ENCODE measurements around the gene HOXD9. TPM values are rescaled to one million over a fixed set of nuclear protein-coding genes. Genes with fewer than 3 reads are reported as not detected.

HOXD9 gene
- total RNA-seq, 4 donors from 2014 or later: 0.47 to 2.9 (median 1.2) TPM

DNA sequence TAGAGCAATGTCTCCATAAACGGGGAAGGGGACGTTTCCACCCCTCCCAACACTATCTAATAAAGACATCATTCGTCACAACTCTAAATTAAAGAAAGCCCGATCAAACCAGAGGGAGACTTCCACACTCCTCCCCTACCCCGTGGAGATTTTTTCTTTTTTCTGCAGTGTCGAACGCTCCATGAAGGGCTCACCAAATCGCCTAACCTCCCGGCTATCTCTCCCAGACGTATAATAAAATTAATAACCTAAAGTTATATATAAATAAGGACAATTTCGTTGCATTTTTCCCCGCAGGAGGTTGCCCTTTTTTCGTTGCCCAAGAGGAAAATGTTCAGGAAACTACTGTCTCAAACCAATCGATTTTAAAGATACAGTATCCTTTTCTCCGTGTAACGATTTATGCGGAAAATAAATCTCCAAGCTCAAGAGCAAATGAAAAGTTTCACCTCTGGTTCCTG, 41.1 kb upstream of the HOXD9 start:
- H3K4me1 ChIP-seq: peaks cover 0 to 60% (median 29%) of the 10 kb centered on the region in 3 donors
- peaks cover 0 to 20% (median 0%) of the 10 kb centered on the region in 3 donors for H3K9me3 ChIP-seq
- no peaks in the 10 kb centered on the region for H3K36me3 ChIP-seq
- no peak for TF ChIP-seq EP300 (IDR thresholded peaks at IDR 0.05)
- TF ChIP-seq CTCF (IDR thresholded peaks at IDR 0.05): no peak
- no peak for TF ChIP-seq POLR2AphosphoS5 (IDR thresholded peaks at IDR 0.05)
- TF ChIP-seq POLR2A (IDR thresholded peaks at IDR 0.05): no peak
- no peak for ATAC-seq
- peaks cover 100% of the 10 kb centered on the region for H3K27me3 ChIP-seq
- WGBS, 2 donors (ENCODE audit: low coverage in 1 of 2): 6 to 7% methylated on average over 16 to 17 of the region's 17 CpGs
- no peak overlapping the region for H3K4me3 ChIP-seq
- no peak overlapping the region for H3K27ac ChIP-seq

GRCh38 chr2:176081837-176082524, 40.5 kb upstream of the HOXD9 start:
- H3K27me3 ChIP-seq: peaks cover 100% of the 10 kb centered on the region
- H3K4me1 ChIP-seq: peaks cover 0 to 61% (median 30%) of the 10 kb centered on the region in 3 donors
- no peak for TF ChIP-seq POLR2A (IDR thresholded peaks at IDR 0.05)
- no peak for TF ChIP-seq POLR2AphosphoS5 (IDR thresholded peaks at IDR 0.05)
- no peak for TF ChIP-seq EP300 (IDR thresholded peaks at IDR 0.05)
- TF ChIP-seq CTCF (IDR thresholded peaks at IDR 0.05): no peak
- H3K9me3 ChIP-seq: peaks cover 0 to 16% (median 0%) of the 10 kb centered on the region in 3 donors
- 2 to 7% methylated on average over 11 of the region's 62 CpGs for WGBS, 2 donors (ENCODE audit: low coverage in 1 of 2)
- no peak for ATAC-seq
- no peak overlapping the region for H3K27ac ChIP-seq
- no peaks in the 10 kb centered on the region for H3K36me3 ChIP-seq
- H3K4me3 ChIP-seq: no peak overlapping the region

GRCh38 chr2:176082525-176082823, 40.0 kb upstream of the HOXD9 start:
- WGBS, 2 donors (ENCODE audit: low coverage in 1 of 2): 12 to 18% methylated on average over 7 to 8 of the region's 10 CpGs
- ATAC-seq: no peak
- TF ChIP-seq POLR2A (IDR thresholded peaks at IDR 0.05) (no peak), CTCF (IDR thresholded peaks at IDR 0.05) (no peak), EP300 (IDR thresholded peaks at IDR 0.05) (no peak)
- H3K9me3 ChIP-seq: peaks cover 0 to 16% (median 0%) of the 10 kb centered on the region in 3 donors
- H3K36me3 ChIP-seq: no peaks in the 10 kb centered on the region
- no peak overlapping the region for H3K27ac ChIP-seq
- peaks cover 100% of the 10 kb centered on the region for H3K27me3 ChIP-seq
- H3K4me1 ChIP-seq: peaks cover 0 to 61% (median 30%) of the 10 kb centered on the region in 3 donors
- no peak overlapping the region for H3K4me3 ChIP-seq

- H3K9me3 ChIP-seq: peaks cover 0 to 16% (median 0%) of the 10 kb centered on the region in 3 donors
- no peaks in the 10 kb centered on the region for H3K36me3 ChIP-seq
- TF ChIP-seq POLR2A (IDR thresholded peaks at IDR 0.05): no peak
- TF ChIP-seq POLR2AphosphoS5 (IDR thresholded peaks at IDR 0.05): no peak
- TF ChIP-seq CTCF (IDR thresholded peaks at IDR 0.05): no peak
- no peak for TF ChIP-seq EP300 (IDR thresholded peaks at IDR 0.05)
- WGBS, 2 donors (ENCODE audit: low coverage in 1 of 2): 5 to 7% methylated on average over 3 to 4 of the region's 66 CpGs
- no peak overlapping the region for H3K27ac ChIP-seq
- H3K27me3 ChIP-seq: peaks cover 100% of the 10 kb centered on the region
- no peak for ATAC-seq
- peaks cover 0 to 65% (median 34%) of the 10 kb centered on the region in 3 donors for H3K4me1 ChIP-seq
- H3K4me3 ChIP-seq: no peak overlapping the region
Measured at GRCh38 chr2:176082824-176083751, 39.4 kb upstream of the HOXD9 start.
